Forelimb muscle (tissue), 1 donor: ENCODE results near the gene AHRR. TPM values are rescaled to one million over a fixed set of nuclear protein-coding genes. Genes with fewer than 3 reads are reported as not detected.
"Not testable (repeated sequence)": the region's sequence is repeated elsewhere in the genome, so short reads cannot be mapped to it uniquely, and the experiment has no call there.

Source experiments
- DNase-seq: peaks from one replicate; pipeline ENCODE4 v3.0.0-alpha.2; 2013; ENCODE audit warnings: low read depth
- polyA plus RNA-seq: library from polyadenylated mRNA; unstranded; fragments of 120-200 nt; gene quantifications from one replicate; pipeline ENCODE4 v1.2.1, GENCODE V29; 2013; ENCODE audit not compliant: insufficient read length

Gene AHRR
- polyA plus RNA-seq, 1 donor = 5.0 TPM

DNA sequence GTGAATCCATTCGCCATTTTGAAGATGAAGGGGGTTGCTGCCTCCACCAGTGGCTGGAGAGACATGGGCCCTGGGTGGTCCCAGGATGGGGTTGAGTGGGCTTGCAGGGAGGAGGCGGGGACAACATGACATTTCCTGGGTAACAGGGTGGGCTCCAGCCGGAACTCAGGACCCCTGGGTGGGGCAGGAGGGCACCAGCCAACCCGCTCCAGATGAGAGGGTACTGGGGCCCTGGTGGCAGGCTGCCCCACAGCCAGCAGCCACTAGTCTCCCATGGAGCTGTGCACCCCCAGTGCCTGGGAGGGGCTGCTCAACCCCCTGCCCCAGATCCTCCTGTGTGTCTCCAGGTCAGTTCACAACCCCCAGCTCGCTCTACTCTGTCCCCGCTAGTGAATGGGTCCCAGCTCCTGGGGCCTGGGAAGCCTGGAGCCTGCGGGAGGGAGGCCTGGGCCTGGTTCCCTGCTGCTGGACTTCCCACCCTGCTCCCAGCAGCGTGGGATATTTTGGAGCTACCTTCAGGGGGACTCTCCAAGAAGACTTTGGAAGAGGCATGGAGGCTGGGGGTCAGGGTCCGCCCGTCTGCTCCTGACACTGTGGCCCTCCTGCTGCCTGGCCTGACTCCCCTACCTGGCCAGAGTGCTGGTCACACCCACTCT lies 55.9 kb downstream of the AHRR start:
- DNase-seq = no peak

DNA sequence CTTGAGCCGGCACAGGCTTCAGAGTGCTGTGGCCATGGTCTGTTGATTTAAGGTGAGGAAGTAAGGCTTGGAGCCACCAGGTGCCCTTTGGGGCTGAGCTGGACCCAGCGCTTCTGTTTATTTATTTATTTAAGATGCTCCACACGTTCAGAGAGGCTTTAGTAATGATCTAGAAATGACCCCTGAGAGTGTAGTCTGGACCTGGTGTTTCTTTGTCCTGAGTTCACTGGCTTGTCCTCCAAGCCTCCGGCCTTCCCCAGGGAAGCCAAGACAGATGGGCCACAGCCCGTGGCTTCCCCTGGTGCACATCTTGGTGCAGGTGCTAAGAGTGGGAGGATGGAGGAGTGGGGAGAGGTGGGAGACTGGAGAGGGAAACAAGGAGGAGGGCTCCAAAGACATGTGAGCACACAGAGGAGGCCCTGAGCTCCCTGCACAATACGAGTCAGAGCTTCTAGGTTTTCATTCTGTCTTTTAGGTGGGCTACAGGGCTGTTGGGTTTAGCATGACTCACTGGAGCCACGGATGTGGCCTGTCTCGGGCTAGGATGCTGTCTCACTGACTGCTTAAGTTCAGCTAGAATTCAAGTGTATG lies 56.9 kb downstream of the AHRR start:
- DNase-seq = no peak

DNA sequence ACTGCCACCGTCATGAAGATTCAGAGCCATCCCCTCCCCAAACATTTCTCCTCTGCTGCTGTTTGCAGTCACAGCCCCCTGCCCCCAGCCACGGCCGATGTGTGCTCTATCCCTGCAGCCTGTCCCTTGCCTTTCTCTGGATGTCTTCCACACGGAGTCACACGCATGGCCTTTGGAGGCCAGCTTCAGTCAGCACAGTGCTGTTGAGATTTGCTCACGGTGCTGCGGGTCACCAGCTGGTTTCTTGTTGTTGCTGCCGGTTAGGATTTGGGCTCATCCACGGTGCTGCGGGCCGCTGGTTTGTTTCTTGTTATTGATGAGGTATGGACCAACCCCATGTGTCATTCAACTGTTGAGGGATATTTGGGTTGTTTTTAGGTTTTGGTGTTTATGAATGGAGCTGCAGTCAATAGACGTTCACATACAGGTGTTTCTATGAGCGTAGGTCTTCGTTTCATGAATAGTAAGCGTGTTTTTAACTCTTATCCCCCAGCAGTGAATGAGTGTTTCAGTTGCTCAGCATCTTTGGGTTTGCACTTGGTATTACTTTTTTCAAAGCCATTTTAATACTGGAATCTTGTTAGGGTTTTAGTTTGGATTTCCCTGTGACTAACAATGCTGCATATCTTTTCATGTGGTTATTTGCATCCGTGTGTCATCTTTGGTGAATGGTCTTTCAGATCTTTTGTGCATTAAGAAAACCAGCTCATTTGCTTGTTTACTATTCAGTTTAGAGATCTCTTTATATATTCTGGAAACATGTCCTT lies 57.6 kb downstream of the AHRR start:
- no peak for DNase-seq

DNA sequence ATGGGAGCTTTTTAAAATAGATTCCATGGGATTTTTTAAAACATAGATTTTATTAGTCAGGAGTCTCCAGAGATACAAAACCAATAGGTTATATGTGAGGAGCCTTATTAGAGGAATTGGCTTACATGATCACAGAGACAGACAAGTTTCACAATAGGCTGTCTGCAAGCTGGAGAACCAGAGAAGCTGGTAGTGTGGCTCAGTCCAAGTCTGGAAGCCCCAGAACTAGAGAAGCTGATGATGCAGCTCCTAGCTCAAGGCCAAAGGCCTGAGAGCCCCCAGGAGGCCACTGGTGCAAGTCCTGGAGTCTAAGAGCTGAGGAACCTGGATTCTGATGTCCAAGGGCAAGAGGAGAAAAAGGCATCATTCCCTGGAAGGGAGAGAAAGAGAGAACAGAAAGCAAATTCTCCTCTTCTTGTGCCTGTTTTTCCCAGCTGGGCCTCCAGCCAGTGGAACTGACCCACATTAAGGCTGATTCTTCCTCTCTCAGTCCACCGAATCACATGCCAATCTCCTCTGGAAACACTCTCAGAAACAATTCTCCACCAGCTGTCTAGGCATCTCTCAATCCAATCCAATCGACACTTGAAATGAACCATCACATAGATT lies 59.3 kb downstream of the AHRR start:
- DNase-seq = no peak

DNA sequence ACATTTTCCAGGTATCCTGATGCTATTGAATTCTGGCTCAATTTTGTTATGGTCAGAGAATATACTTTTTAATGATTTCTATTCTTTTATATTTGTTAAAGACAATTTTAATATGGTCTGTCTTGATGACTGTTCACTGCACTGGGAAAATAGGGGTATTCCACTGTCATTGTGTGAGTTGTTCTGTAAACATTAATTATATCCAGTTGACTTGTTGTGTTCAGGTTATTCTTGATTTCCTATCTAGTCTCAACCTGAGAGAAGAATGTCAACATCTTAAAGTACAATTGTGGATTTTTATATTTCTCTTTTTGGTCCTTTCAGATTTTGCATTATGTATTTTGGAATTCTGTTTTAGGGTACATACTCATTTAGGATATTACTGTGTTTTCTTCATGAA lies 61.6 kb downstream of the AHRR start:
- DNase-seq = no peak

DNA sequence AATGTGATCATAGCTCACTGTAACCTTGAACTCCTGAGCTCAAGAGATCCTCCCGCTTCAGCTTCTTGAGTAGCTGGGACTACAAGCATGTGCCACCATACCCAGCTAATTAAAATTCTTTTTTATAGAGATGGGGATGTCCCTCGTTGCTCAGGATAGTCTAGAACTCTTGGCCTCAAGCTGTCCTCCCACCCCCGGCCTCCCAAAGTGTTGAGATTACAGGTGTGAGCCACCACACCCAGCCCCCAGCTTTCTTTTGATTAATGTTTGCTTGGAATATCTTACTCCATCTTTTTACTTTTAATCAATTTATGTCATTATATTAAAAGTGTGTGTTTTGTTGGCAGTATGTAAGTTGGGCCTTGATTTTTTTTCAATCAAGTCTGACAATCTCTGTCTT lies 62.1 kb downstream of the AHRR start:
- no peak for DNase-seq

DNA sequence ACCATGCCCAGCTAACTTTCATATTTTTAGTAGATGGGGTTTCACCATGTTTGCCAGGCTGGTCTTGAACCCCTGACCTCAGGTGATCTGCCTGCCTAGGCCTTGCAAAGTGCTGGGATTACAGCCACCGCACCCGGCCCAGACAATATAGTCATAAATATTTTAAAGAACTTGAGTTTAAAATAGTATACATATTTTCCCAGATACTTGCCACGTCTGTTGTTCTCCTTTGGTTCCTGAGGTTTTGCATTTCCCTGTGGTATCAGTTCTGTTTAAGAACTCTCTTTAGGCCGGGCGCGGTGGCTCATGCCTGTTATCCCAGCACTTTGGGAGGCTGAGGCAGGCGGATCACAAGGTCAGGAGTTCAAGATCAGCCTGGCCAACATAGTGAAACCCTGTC lies 63.1 kb downstream of the AHRR start:
- DNase-seq = not testable (repeated sequence)

DNA sequence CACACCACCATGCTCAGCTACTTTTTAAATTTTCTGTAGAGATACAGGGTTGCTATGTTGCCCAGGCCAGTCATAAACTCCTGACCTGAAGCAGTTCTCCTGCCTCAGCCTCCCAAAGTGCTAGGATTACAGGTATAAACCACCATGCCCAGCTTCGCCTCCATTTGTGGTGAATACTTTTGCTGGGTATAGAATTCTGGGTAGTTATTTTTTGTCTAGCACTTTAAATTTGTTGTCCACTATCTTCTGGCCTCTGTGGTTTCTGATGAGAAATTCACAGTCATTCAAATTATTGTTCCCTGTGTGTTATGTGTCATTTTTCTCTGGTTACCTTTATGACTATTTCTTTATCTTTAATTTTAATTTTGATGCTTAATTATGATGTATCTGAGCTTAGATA lies 63.8 kb downstream of the AHRR start:
- DNase-seq = no peak

DNA sequence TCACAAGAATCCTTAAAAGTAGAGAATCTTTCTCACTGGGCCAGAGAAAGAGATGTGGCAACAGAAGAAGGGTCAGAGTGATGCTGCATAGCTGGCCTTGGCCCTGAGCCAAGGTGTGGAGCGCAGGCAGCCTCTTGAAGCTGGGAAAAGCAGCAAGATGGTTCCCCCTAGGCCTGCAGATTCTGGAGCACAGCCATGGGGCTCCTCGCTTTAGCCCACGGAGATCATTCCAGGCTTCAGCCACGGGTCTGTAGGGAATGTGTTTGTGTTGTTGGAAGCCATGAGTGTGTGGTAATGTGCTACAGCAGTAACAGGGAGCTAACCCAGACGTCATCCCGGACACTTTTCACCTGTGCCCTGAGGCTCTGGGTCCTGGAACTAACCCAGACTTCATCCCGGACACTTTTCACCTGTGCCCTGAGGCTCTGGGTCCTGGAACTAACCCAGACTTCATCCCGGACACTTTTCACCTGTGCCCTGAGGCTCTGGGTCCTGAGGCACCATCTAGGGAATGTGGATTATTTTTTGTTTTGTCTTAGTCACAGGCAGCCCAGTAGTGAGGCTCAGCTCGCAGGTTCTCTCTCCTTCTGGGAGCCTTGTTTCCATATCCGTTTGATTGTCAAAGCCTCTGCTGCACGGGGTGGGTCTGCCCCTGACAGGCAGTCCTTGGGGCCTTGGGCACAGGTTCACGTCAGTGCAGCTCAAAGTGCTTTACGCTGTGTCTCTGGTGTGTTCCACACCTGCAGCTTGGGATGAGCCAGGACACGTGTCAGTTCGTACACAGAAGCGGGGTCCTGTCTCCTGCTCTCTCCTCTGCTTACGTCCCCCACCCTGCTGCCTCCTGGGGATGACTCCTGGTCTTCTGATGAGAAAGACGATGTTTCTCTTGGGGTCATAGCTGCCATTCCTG lies 65.2 kb downstream of the AHRR start:
- no peak for DNase-seq

DNA sequence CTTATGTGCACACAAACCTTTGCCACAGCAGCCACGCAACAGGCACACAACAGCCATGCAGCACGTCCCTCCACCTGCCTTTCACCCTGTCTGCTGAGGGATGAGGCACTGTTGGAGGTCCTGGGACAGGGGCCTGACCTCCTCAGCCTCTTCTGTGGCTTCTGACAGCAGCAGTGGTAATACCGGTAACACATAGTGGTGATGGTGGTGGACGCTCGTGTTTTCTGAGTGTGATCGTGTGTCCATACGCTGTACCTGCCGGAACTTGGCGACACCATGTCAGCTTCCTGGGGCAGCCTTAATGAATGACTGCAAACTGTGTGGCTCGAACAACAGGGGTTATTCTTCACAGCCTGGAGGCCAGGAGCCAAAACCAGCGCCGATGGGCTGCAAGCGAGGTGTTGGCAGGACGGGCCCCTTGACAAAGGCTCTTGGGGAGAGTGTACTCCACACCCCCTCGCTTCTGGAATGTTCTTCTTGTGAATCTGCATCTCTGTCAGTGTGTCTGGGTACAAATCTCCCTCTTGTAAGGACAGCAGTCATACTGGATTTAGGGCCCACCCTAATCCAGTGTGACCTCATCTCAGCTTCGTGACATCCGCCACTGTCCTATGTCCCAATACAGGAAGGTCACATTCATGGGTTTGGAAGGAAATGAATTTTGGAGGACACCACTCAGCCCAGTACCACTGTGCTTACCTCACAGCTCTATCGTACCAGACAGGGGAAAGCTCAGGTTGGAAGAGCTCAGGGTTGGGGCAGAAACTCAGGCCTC lies 66.2 kb downstream of the AHRR start:
- DNase-seq = no peak

DNA sequence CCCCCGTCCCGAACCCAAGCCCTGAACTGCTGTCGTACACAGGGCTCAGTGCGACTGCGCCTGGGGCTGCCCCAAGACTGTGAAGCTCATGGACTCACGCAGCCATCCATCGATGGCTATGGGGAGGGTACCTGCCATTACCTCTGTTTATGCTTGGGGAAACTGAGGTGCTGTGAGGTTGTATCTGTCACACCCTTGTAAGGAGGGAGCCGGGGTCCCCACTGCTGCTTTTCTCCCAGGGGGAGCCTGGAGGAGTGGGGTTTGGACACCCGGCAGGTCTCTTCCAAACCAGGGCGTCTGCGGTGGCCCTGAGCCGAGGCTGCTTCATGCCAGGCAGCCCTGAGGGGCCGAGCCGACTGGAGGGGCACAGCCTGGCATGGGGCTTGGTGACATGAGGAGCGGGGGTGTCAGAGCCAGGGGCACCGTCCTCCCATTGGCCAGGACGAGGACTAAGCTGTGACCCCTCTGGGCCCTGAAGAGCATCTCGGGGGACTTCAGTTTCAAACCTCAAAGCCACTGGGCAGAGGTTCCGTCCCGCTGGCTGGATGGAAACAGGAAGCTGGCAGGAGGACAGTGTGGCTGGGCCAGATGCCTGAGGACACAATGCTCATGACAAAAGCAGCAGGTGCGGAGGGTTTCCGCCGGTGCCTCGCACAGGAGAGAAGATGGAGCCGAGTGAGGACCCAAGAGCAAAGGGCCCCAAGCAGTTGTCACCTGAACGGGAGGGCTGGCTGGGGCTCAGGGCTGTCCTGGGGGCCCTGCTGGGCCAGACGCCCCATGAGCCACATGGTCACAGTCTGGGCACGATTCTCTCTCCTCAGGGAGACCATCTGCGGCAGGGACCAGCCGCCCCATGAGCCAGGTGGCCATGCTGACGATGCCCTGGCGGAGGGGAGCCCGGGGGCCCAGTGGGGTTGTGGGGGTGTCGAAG lies 67.0 kb downstream of the AHRR start:
- no peak for DNase-seq

DNA sequence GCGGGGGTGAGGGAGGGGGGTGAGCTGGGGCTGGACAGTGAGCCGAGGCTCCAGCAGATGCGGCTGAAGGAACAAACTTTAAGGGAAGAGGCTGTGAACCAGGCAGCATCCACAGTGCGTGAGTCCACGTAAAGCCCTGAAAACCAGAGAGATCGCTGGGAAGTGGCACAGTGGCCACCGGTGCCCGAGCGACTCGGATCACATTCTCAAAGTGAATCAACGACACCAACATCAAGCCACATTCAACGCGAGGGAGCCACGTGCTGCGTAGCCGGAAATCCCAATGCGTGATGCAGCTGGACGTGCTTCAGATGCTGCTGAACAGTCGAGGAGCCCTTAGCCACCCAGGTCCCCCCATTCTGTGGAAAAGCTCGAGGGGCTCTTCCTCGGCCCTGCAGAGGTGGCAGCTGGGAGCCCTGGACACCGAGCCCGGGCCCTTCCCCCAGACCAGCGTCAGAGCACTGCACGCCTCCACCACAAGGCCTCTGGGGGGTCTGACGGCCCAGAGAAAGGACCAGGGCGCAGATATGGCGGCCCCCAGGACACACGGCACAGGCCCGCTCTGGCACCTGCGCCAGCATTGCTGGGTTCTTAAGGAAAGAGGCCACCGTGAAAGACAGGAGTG lies 67.8 kb downstream of the AHRR start:
- no peak for DNase-seq

DNA sequence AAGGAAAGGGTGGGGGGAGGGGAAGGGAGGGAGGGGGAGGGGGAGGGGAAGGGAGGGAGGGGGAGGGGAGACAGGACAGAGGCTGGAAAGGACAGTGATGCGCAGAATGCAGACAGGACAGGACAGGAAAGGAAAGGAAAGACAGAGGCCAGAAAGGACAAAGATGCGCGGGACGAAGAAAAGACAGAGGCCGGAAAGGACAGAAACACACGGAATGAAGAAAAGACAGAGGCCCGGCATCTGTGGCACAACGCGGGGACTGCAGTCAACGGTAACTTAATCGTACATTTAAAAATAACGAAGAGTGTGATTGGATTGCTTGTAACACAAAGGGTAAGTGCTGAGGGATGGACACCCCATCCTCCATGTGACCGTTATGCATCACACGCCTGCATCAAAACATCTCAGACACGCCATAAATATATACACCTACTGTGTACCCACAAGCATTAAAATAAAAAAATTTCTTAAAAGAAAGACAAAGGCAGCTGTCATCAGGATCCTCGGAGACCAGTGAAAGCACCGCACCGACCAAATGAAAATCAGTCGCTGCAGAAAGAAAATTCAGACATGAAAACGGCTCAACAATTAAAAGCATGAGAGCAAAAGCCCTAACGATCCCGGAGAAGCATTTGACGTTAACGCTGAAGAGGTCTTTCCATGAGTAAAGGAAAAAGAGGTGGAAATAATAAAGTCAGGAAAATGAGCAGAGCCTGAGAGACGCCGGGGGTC lies 68.5 kb downstream of the AHRR start:
- no peak for DNase-seq

DNA sequence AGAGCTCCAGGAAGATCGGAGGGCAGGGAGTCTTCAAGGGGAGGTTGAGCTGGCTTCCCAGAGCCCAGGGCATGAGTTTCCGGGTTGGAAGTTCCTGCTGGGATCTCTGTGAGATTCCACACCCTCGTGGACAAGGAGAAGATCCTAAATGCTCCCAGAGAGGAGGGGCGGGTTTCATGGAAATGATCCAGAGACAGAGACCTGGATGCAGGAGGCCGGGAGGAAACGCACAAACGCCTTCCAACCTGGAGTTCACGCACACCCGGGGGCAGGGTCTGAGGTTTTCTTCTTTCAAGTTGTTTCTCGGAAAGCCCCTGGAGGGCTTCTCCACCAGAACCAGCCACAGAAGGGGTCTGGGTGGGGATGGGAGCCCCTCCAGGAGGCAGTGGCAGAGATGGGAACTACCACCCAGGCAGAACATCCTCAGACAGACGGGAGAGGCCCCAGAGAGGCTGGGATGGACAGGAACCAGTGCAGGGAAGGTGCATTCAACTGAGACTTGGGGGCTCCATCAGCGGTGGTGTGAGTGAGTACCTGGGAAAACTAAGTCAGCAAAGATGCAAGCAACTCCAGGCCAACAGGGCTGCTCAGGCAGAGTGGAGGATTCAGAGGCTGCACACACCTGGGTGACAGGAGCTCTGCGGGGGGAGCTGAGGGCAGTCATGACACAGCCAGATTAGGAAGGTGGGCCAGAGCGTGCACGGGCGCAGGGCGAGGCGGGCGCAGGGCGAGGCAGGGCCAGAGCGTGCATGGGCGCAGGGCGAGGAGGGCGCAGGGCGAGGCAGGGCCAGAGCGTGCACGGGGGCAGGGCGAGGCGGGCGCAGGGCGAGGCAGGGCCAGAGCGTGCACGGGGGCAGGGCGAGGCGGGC lies 69.3 kb downstream of the AHRR start:
- DNase-seq = no peak

DNA sequence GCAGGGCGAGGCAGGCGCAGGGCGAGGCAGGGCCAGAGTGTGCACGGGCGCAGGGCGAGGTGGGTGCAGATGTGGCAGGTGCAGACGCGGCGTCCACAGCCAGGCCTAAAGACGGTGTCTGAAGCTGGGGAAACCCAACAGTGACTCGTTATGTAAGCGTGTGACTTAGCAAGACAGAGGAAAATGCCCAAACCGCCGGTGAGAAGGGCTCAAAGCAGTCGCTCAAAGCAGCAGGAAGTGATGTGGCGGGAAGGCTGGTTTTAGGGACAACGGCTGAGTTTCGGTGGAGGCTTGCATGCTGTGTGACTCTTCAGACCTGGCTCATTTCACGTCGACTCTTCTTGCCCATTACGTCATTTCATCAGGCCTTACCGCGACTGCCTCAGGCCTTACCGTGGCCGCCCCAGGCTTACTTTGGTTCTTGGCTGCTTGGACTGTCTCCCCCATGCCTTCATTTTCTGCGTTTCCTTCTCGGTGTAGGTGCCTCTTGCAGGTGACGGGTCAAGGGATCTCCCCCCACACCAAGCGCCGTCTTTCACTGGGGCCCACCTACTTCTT lies 71.0 kb downstream of the AHRR start:
- DNase-seq = no peak

DNA sequence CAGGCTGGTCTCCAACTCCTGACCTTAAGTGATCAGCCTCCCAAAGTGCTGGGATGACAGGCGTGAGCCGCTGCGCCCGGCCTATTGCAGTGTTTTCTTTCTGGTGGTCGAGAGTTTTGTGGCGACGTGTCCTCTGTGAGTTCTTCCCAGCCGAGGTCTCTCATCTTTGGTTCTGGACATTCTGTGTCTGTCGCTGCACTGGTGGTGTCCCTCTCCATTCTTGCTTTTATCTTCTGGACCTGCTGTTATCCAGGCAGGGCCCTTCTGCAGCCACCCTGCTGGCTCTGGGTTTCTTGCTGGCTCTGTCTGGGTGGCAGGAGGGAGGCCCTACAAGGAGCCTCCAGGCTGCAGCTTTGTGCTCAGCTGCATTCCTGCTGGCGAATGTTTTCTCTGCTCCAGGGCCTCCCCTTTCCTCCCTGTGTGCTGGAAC lies 72.3 kb downstream of the AHRR start:
- DNase-seq = no peak

DNA sequence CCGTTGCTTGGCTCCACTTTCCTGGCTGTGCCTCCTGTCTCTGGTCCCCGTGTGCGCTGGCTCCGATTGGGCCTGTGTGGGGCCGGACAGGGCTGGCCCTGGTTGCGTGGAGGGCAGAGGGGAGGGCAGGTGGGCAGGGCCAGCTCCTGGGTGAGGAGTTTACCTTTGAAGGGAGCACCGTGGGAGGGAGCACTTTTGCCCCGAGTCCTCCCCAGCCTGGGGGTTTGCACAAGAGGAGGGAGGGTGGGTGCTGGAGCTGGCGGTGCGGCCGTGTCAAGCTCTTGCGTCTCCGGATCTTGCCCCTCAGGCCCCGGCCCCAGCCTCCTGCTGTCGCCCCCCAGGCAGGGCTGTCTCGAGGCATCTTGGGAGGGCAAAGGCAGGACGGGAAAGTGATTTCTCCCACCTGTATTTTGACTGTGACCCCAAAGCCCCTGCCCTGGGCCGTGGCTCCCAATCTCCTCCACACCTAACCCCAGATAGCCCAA lies 73.2 kb downstream of the AHRR start:
- no peak for DNase-seq
